Ishikawa (cell line): Measurements from ENCODE around the gene KLK11.

ENCODE experiments used
- CEBPB ChIP-seq: IDR thresholded peaks from 2 replicates; pipeline ENCODE4 v1.6.1; 2012
- CREB1 ChIP-seq: IDR thresholded peaks from 2 replicates; pipeline ENCODE4 v1.6.1; 2012; ENCODE audit warnings: low read depth
- EGR1 ChIP-seq: IDR thresholded peaks from 2 replicates; pipeline ENCODE4 v1.6.1; 2012
- EP300 ChIP-seq: IDR thresholded peaks from 2 replicates; pipeline ENCODE4 v1.6.1; 2012; ENCODE audit warnings: borderline replicate concordance
- FOXM1 ChIP-seq: IDR thresholded peaks from 2 replicates; pipeline ENCODE4 v1.6.1; 2012; ENCODE audit warnings: low read depth, borderline replicate concordance
- NFIC ChIP-seq: IDR thresholded peaks from 2 replicates; pipeline ENCODE4 v1.6.1; 2012
- RAD21 ChIP-seq: IDR thresholded peaks from 2 replicates; pipeline ENCODE4 v1.6.1; 2012; ENCODE audit warnings: low read depth
- TAF1 ChIP-seq: IDR thresholded peaks from 2 replicates; pipeline ENCODE4 v1.6.1; 2012; ENCODE audit warnings: low read depth, mild to moderate bottlenecking
- TCF12 ChIP-seq: IDR thresholded peaks from 2 replicates; pipeline ENCODE4 v1.6.1; 2012; ENCODE audit warnings: low read depth
- TEAD4 ChIP-seq: IDR thresholded peaks from 2 replicates; pipeline ENCODE4 v1.6.1; 2012
- YY1 ChIP-seq: IDR thresholded peaks from 2 replicates; pipeline ENCODE4 v1.6.1; 2012; ENCODE audit warnings: low read depth
- ZBTB7A ChIP-seq: IDR thresholded peaks from 2 replicates; pipeline ENCODE4 v1.6.1; 2012; ENCODE audit warnings: low read depth
- TF ChIP-seq, protein P1 (sequence below): IDR thresholded peaks from 2 replicates; pipeline ENCODE4 v1.6.1; 2012; ENCODE audit warnings: low read depth, mild to moderate bottlenecking
- TF ChIP-seq, protein P2 (sequence below): IDR thresholded peaks from 2 replicates; pipeline ENCODE4 v1.6.1; 2012
- TF ChIP-seq, protein P3 (sequence below): IDR thresholded peaks from 2 replicates; pipeline ENCODE4 v1.6.1; 2012

KLK11 gene

DNA sequence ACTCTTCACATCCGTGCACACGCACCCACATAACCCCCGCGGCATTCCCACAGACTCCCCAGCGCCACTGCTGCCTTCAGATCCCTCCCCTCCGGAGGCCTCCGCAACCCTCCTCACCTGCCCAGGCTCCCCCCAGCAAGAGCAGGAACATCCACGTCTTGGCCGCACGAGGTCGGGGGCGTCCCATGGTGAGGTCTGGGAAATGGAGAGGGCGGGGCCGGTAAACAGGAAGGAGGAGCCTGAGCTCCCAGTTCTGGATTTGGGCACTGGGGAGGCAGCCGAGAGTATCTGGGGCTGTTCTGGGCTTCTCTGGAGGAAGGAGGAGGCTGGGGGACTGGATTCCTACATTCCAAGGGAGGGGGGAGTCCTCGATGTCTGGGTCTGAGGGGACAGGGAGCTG, 25.4 kb downstream of the KLK11 start:
- TF ChIP-seq EP300: no peak
- TF ChIP-seq, protein P1, sequence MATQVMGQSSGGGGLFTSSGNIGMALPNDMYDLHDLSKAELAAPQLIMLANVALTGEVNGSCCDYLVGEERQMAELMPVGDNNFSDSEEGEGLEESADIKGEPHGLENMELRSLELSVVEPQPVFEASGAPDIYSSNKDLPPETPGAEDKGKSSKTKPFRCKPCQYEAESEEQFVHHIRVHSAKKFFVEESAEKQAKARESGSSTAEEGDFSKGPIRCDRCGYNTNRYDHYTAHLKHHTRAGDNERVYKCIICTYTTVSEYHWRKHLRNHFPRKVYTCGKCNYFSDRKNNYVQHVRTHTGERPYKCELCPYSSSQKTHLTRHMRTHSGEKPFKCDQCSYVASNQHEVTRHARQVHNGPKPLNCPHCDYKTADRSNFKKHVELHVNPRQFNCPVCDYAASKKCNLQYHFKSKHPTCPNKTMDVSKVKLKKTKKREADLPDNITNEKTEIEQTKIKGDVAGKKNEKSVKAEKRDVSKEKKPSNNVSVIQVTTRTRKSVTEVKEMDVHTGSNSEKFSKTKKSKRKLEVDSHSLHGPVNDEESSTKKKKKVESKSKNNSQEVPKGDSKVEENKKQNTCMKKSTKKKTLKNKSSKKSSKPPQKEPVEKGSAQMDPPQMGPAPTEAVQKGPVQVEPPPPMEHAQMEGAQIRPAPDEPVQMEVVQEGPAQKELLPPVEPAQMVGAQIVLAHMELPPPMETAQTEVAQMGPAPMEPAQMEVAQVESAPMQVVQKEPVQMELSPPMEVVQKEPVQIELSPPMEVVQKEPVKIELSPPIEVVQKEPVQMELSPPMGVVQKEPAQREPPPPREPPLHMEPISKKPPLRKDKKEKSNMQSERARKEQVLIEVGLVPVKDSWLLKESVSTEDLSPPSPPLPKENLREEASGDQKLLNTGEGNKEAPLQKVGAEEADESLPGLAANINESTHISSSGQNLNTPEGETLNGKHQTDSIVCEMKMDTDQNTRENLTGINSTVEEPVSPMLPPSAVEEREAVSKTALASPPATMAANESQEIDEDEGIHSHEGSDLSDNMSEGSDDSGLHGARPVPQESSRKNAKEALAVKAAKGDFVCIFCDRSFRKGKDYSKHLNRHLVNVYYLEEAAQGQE: no peak
- TF ChIP-seq CREB1: no peak

DNA sequence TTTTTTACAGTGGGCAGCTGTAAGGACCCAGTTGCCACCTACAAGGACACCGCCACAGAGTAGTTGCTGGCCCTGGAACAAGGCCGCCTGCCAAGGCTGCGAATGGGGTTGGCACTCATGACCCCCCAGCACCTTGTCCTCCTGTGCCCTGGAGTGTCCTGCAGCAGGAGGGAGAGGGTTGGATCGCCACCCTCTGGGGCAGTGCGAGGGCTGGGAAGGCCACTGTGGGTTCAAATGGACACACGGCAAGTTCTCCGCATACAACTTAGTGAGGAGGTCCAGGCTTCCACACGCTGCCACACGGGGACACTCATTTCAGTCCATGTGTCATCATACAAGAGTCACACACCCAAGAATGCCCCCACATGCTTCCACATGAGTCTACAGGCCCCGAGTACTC, 26.0 kb downstream of the KLK11 start:
- no peak for TF ChIP-seq EP300
- no peak for TF ChIP-seq CREB1
- TF ChIP-seq ZBTB7A: no peak
- no peak for TF ChIP-seq TCF12
- TF ChIP-seq FOXM1: no peak
- TF ChIP-seq, protein P1: no peak
- no peak for TF ChIP-seq TAF1
- TF ChIP-seq EGR1: no peak
- TF ChIP-seq, protein P2, sequence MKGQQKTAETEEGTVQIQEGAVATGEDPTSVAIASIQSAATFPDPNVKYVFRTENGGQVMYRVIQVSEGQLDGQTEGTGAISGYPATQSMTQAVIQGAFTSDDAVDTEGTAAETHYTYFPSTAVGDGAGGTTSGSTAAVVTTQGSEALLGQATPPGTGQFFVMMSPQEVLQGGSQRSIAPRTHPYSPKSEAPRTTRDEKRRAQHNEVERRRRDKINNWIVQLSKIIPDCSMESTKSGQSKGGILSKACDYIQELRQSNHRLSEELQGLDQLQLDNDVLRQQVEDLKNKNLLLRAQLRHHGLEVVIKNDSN: no peak
- TF ChIP-seq YY1: no peak
- no peak for TF ChIP-seq TEAD4
- no peak for TF ChIP-seq CEBPB
- TF ChIP-seq, protein P3, sequence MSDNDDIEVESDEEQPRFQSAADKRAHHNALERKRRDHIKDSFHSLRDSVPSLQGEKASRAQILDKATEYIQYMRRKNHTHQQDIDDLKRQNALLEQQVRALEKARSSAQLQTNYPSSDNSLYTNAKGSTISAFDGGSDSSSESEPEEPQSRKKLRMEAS: no peak
- no peak for TF ChIP-seq RAD21

DNA sequence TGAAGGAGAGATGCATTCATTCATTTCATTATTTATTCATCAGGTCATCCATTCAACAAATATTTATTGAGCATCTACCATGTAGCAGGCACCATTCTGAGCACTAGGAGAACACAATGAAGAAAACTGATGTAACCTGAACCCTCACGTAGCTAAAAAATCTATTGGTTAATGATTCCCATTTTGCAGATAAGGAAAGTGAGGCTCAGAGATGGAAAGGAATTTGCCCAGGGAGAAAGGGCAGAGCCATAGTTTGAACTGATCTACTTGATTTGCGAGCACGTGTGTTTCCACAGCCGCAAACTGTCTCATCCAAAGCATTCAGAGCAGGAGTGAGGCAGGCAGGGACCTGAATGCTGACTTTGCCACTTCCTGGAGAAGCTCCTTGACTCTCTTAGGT, 27.7 kb downstream of the KLK11 start:
- TF ChIP-seq, protein P2: no peak
- TF ChIP-seq, protein P3: no peak
- TF ChIP-seq ZBTB7A (no peak), YY1 (no peak), TEAD4 (no peak), EP300 (no peak), FOXM1 (no peak), NFIC (no peak), CREB1 (no peak), TAF1 (no peak), RAD21 (no peak), CEBPB (no peak)
- TF ChIP-seq, protein P1: no peak

DNA sequence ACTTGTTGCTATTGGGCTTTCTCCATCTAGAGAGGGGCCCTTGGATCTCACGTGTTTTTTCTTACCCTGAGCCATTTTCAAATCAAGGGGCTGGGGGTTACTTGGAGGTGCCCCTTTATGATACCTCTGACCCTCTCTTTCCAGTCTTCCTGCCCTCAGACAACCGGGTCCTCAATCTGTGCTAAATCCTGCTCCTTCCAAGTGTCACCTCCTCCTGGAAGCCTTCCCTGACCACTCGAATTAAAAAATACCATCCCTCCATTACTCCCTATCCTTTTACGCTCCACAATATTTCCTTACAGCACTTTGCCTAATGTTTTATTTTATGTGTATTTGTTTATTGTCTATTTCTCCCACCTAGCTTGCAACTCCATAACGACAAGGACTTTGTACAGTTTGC, 28.4 kb downstream of the KLK11 start:
- no peak for TF ChIP-seq RAD21
- no peak for TF ChIP-seq ZBTB7A
- TF ChIP-seq, protein P2: no peak
- TF ChIP-seq YY1: no peak
- no peak for TF ChIP-seq TCF12
- TF ChIP-seq NFIC: no peak
- no peak for TF ChIP-seq TAF1
- no peak for TF ChIP-seq FOXM1
- no peak for TF ChIP-seq EGR1
- TF ChIP-seq TEAD4: no peak
- TF ChIP-seq CREB1: no peak
- TF ChIP-seq, protein P1: no peak
- TF ChIP-seq, protein P3: no peak
- TF ChIP-seq EP300: no peak
- TF ChIP-seq CEBPB: no peak
